NCI-H460 (cell line): ENCODE data around the gene CHAF1B. TPM values are rescaled to one million over a fixed set of nuclear protein-coding genes. Genes with fewer than 3 reads are reported as not detected.

ENCODE experiments used
- DNase-seq: peaks from one replicate; pipeline ENCODE4 v3.0.0-alpha.2; 2016; ENCODE audit warnings: low read depth; ENCODE audit errors: extremely low read depth
- small RNA-seq, 2 experiments: library from RNA; depleted of rRNA; stranded (forward); fragments of <200 nt; gene quantifications; one replicate each; pipeline ENCODE3, GENCODE V24; 2014
- total RNA-seq: library from RNA; depleted of rRNA; stranded (reverse); fragments of >200 nt; shearing (Covaris generic); gene quantifications from 2 replicates; pipeline ENCODE4 v1.2.3, GENCODE V29; 2014; rRNA removed

CHAF1B gene
- total RNA-seq, 1 experiment from 2014 or later: 7.9 TPM

DNA sequence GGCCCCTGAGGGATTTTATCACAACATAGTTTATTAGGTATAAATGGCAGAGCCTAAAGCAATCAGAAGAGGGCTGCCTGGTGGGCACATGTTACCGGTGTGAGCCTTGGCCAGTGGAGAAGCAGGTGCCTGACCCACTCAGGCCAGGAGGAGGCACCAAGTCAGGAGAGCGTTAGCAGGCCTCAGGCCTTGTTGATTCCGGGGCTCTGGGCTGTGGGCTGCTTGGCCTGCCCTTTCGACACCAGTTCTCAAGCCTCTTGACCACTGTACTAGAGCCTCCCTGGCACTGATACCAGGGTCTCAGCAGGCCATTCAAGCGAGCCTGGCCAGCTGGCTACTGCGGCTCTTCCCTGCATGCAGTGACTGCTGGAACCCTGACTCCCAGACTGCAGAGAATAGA is 73.9 kb downstream of the CHAF1B start:
- no peak for DNase-seq

DNA sequence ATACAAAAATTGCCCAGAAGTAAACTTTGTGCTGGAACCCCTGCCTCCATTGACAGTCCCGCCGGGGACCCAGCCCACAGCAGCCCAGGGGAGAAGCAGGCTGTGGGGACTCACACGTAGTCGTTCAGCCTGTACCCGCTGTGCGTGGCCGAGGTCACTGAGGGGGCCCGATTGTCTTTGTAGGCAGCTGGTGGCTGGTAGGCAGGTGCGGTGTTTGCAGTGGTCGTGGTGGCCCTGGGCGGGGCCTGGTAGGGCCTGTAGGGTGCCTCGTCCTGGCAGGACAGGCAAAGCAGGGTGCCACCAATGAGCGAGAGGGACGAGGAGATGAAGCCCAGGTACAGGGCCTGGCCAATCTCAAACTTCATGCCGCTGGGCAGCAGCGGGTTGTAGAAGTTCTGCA is 75.7 kb downstream of the CHAF1B start:
- DNase-seq: no peak

DNA sequence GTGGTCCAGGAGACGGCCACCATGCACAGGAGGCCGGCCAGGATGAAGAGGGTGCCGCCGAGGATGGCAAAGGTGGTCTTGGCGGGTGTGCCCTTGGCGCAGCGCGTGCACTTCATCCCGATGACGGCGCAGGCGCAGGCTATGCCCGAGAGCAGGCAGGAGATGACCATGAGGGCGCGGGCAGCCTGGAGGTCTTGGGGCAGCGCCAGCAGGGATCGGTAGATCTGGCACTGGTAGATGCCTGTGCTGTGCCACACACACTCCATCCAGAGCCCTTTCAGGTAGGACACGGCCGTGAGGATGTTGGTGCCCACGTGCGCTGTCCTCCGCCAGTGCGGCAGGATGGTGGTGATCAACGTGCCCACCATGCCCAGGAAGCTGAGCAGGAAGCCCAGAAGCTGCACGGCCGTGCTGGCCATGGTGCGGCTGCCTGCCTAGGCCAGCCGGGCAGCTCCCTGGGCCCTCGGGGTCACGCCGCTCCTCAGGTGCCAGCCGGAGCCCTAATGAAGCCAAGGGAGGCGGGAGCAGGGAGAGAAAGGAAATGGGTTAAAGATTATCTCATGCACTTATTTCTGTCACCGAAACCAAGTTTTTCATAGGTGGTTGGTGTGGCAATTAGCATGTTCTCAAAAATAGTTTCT is 76.2 kb downstream of the CHAF1B start:
- DNase-seq: no peak

DNA sequence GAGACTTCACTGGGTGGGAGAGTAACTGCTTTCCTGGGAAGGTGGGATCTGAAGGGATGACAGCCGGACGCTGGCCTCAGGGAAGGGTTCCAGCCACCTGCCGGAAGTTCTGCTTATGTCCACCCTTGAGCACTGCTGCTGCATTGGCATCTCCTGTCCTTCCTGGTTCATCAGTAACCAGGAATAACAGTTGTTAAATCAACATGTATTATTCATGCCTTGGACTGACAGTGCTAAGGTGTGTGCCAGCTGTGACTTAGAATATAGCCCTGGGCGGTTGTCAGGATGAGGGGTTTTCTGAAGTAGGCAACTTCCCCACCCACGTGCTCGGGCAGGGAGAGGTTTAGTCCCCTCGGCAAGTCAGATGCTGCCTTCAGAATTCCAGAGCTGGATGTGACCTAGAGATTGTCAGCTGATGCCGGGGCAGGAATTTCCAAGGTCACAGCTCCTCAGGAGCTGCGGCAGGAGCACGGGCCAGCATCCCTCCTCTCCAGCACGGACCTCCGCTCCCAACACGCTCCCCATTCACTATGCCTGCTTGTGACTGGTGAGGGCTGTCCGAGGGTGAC is 76.8 kb downstream of the CHAF1B start:
- DNase-seq: no peak

DNA sequence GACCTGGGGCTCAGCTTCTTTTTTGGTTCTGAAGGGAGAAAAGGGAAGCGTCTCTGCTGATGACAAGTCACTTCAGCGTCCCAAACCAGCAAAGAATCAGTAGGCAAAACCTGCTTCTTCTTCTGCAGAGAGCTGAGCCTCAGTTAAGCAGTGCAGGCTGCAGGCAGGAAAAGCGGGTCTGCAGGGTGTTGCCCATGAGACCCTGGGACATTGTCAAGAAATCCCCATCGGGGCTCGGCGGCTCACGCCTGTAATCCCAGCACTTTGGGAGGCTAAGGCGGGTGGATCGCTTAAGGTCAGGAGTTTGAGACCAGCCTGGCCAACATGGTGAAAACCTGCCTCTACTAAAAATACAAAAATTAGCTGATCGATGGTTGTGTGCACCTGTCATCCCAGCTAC is 78.0 kb downstream of the CHAF1B start:
- DNase-seq: no peak

DNA sequence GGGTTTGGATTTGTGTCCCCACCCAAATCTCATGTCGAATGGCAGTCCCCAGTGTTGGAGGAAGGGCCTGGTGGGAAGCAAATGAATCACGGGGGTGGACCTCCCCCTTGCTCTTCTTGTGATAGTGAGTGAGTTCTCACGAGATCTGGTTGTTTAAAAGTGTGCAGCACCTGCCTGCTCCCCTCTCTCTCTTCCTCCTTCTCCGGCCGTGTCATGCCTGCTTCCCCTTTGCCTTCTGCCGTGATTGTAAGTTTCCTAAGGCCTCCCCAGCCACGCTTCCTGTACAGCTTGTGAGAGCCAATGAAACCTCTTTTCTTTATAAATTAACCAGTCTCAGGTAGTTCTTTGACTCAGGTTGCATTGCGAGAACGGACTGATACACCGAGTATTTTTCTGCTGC is 78.8 kb downstream of the CHAF1B start:
- DNase-seq: no peak

DNA sequence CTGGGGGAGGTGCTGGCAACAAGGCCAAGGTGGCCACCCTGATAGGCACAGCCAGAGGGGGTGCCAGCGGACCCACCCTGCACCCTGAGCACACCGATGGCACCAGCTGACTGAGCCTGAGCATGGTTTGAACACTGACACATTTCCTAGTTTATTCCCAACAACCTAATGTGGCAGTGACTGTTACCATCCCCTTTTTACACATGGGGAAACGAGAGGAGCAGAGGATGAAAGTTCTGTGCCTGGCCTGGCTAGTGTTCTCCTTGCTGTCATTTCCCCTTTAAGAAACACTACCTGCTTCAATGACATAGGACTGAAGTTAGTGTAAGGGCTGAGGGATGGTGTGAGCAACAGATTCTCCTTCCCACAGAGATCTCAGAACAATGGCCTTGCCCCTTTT is 79.4 kb downstream of the CHAF1B start:
- no peak for DNase-seq

DNA sequence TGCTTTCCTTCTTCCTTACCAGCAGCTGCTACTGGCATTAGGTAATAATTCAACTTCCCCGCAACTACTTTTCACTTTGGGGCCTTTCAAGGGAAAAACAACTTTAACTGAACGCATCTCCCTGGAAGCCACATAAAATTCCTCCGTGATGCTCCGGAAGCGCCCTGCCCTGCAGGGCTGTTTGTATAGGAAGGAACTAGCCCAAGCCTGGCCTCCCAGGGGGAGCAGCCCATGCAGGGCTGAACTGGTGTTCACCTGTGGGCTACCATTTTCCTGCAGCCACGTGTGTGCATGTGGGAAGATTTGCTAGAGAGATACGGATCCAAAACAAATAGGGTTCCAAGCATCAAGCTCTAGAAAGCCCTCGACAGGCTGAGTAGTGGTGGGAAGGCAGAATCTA is 80.3 kb downstream of the CHAF1B start:
- DNase-seq: no peak

DNA sequence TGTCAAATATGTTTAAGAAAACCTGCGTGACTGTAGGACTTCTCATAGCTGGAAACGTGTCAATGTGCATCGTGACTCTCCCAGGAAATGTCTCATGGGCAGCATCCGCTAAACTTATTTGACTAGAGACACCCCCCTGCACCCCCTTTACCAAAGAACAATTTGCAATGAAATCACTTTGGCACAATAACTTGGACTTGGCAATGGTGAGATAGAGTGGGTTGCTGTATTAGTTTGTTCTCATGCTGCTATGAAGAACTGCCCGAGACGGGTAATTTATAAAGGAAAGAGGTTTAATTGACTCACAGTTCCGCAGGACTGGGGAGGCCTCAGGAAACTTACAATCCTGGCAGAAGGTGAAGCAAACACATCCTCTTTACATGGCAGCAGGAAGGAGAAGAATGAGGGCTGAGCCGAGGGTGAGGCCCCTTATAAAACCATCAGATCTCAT is 80.9 kb downstream of the CHAF1B start:
- no peak for DNase-seq

Small RNA genes lying within 50 kb of the gene (small RNA-seq; reads per million reads assigned to genes)
- 0 reads per million in 2 experiments for gene ATP5MFP1

Other genes with a start within 250 kb of the CHAF1B start
- gene DOP1B, start 228.6 kb upstream of the CHAF1B start, total RNA-seq: 6.7 and 7.4 TPM in 2 replicates
- gene MORC3, start 65.2 kb upstream of the CHAF1B start, total RNA-seq: 21.5 and 22.1 TPM in 2 replicates
- gene CLDN14, start 94.7 kb downstream of the CHAF1B start, total RNA-seq: not detected in 2 replicates